ENCODE results near the gene MTMR1. TPM values are rescaled to one million over a fixed set of nuclear protein-coding genes. Genes with fewer than 3 reads are reported as not detected.

The MTMR1 gene
- total and polyA plus RNA-seq, 9 donors = 7.9 to 22.7 (median 18.1) TPM

- 83 to 92% (median 87%) methylated on average over 2 of the region's 2 CpGs for WGBS, 3 donors
- DNase-seq = no peak
These were observed 30.1 kb upstream of the MTMR1 start for GRCh38 chrX:150663073-150663472.

GRCh38 chrX:150664290-150664689 is 28.9 kb upstream of the MTMR1 start:
- peak in 3 of 5 donors; percentile 9 to 35 (median 30) for DNase-seq
- Histone ChIP-seq H3K36me3 (no peaks in the 10 kb centered on the region), H3K4me1 (ENCODE audit: insufficient read depth) (peaks cover 3% of the 10 kb centered on the region), H3K27me3 (no peaks in the 10 kb centered on the region), H3K9me3 (no peaks in the 10 kb centered on the region), H3K27ac (no peak overlapping the region), H3K4me3 (no peak overlapping the region)
- intact Hi-C loops (cut with DNase I) = no loop called here
- TF ChIP-seq EP300 (IDR thresholded peaks at IDR 0.05) = no peak
- no peak for TF ChIP-seq POLR2A (IDR thresholded peaks at IDR 0.05)
- TF ChIP-seq CTCF (IDR thresholded peaks at IDR 0.05) = no peak
- 31 to 43% (median 32%) methylated on average over 2 of the region's 2 CpGs for WGBS, 3 donors

More at GRCh38 chrX:150663073-150663472, 30.1 kb upstream of the MTMR1 start:
- no peaks in the 10 kb centered on the region for H3K36me3 ChIP-seq
- H3K27ac ChIP-seq = no peak overlapping the region
- intact Hi-C loops (cut with DNase I) = no loop called here
- H3K9me3 ChIP-seq = no peaks in the 10 kb centered on the region
- TF ChIP-seq POLR2A (IDR thresholded peaks at IDR 0.05) (no peak), EP300 (IDR thresholded peaks at IDR 0.05) (no peak), CTCF (IDR thresholded peaks at IDR 0.05) (no peak)
- no peak overlapping the region for H3K4me3 ChIP-seq
- H3K27me3 ChIP-seq = no peaks in the 10 kb centered on the region
- H3K4me1 ChIP-seq (ENCODE audit: insufficient read depth) = peaks cover 3% of the 10 kb centered on the region

- no peaks in the 10 kb centered on the region for H3K9me3 ChIP-seq
- no peaks in the 10 kb centered on the region for H3K4me1 ChIP-seq (ENCODE audit: insufficient read depth)
- H3K27ac ChIP-seq = no peak overlapping the region
- H3K36me3 ChIP-seq = no peaks in the 10 kb centered on the region
- H3K4me3 ChIP-seq = no peak overlapping the region
- intact Hi-C loops (cut with DNase I) = no loop called here
- TF ChIP-seq EP300 (IDR thresholded peaks at IDR 0.05) (no peak), CTCF (IDR thresholded peaks at IDR 0.05) (no peak)
- no peaks in the 10 kb centered on the region for H3K27me3 ChIP-seq
- whole genome bisulfite sequencing, 3 donors = 25 to 33% (median 25%) methylated on average over 2 of the region's 2 CpGs
- DNase-seq = no peak
These were observed 17.0 kb upstream of the MTMR1 start for GRCh38 chrX:150676221-150676620.

GRCh38 chrX:150680974-150681373 is 12.2 kb upstream of the MTMR1 start:
- no peaks in the 10 kb centered on the region for H3K9me3 ChIP-seq
- DNase-seq = peak; percentile 18 to 47 (median 30)
- WGBS, 3 donors = 27 to 39% (median 31%) methylated on average over 7 of the region's 7 CpGs
- TF ChIP-seq POLR2A (IDR thresholded peaks at IDR 0.05) (no peak), EP300 (IDR thresholded peaks at IDR 0.05) (no peak), CTCF (IDR thresholded peaks at IDR 0.05) (no peak)
- no peaks in the 10 kb centered on the region for H3K36me3 ChIP-seq
- no peak overlapping the region for H3K4me3 ChIP-seq
- no peaks in the 10 kb centered on the region for H3K4me1 ChIP-seq (ENCODE audit: insufficient read depth)
- no peak overlapping the region for H3K27ac ChIP-seq
- intact Hi-C loops (cut with DNase I) = loop anchor here in 2 of 4 donors (10.0 kb wide), 2 partner anchors 316 to 716 kb away; partner anchors contain the start of gene MAMLD1 (in 1 of the 2)
- no peaks in the 10 kb centered on the region for H3K27me3 ChIP-seq

Measured in ovary (tissue), 9 donors.